Sciatic nerve (tissue), 2 donors: ENCODE measurements around the gene TMEM178B. TPM values are rescaled to one million over a fixed set of nuclear protein-coding genes. Genes with fewer than 3 reads are reported as not detected.

Source experiments
- ATAC-seq: fragments of 200-7000 bp; cut with Tn5 transposase; one replicate; pipeline ENCODE4 v1.9.1; 2020; ENCODE audit warnings: mild to moderate bottlenecking, moderate library complexity
- DNase-seq: peaks from one replicate; pipeline ENCODE4 v3.0.0-alpha.2; 2020; ENCODE audit warnings: low spot score
- intact Hi-C: fragments of 100-400 bp; cut with DNase I; formaldehyde crosslinking; loops from one replicate; pipeline ENCODE4 v1.14.2; 2022
- total RNA-seq: library from RNA; stranded (reverse); fragmentation: NEBNext Ultra II Directional; extraction: Animal tissue kit (Norgen Biotek cat#: 25700); gene quantifications from one replicate; pipeline ENCODE4 v1.2.1, GENCODE V29; 2021
- donor health status: DM: no; HTN: no; CAD: no.
- donor health status: DM: no; HTN: no; CAD: no.

TMEM178B gene
- total RNA-seq, 1 donor from 2014 or later: 1.1 TPM

DNA sequence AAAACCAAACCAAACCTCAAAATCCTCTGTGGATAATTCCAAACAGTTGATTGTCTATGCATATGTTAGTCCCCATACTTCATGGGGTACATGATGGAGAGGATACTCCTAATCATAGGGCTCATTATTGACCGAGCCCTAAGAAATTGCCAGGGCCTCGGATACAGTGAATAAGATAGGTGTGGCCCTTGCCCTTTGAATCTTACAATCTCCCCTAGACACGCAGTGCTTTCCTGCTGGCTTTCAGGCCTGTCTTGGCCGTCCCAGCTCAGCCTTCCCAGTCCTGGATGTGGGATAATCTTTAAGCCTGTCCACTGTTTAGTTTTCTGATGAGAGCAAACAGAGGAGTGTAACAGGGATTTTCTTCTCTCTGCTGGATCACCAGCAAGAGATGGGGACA lies 161.8 kb downstream of the TMEM178B start:
- DNase-seq (no peak), ATAC-seq (no peak)
- intact Hi-C loops: no loop called here

GRCh38 chr7:141238596-141239243 lies 164.9 kb downstream of the TMEM178B start:
- ATAC-seq (no peak), DNase-seq (no peak)
- intact Hi-C loops: no loop called here

- DNase-seq: no peak
- intact Hi-C loops: no loop called here
- no peak for ATAC-seq
Observed at GRCh38 chr7:141239661-141240060, 165.8 kb downstream of the TMEM178B start.

DNA sequence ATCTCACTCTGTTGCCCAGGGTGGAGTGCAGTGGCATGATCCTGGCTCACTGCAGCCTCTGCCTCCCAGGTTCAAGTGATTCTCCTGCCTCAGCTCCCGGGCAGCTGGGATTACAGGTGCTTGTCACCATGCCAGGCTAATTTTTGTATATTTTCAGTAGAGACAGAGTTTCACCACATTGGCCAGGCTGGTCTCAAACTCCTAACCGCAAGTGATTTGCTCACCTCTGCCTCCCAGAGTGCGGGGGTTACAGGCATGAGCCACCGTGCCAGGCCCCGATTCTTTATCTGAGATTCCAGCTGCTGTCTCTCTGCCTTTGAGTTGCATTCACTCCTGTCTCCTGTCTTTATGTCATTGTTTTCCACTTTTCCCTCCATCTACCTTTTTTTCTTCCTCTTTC lies 168.7 kb downstream of the TMEM178B start:
- DNase-seq (no peak), ATAC-seq (no peak)
- intact Hi-C loops: no loop called here

- ATAC-seq (no peak), DNase-seq (no peak)
- intact Hi-C loops: no loop called here
Observed at GRCh38 chr7:141243368-141243767, 169.5 kb downstream of the TMEM178B start.

DNA sequence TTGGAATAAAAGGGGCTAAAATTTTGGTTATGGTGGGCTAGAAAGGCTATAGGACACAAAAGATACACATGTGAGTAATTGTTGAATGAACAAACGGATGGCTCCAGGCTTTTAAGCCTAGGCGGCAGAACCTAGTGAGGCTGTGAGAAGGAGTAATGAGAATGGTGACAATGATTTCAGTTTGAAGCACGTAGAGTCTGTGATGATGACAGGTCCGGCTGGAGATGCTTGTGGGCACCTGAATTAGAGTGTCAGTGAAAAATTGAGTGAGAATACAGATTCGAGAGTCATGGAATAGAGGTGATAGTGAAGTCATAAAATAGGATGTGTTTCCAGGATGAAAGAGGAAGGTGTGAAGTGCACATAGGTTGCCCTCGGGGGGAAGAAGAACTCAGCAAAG lies 170.6 kb downstream of the TMEM178B start:
- intact Hi-C loops: no loop called here
- no peak for DNase-seq
- no peak for ATAC-seq

DNA sequence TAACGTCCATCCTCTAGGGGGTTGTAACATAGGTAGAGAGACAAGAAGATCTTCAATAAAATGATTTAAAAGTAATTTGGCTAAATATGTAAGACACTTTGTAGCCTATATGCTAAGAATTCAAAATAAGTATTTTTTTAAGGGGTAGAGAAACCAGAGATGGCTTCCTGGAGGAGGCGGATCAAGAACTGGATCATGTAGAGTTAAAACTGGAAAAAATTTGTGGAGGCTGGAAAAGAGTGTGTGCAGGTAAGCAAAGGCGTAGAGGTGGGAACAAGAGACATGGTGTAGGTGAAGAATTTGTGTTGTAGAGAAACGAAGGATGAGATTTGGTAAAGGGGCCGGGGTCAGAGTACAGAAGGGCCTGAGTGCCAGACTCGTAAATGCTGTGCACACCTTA lies 172.6 kb downstream of the TMEM178B start:
- DNase-seq (no peak), ATAC-seq (no peak)
- intact Hi-C loops: no loop called here

DNA sequence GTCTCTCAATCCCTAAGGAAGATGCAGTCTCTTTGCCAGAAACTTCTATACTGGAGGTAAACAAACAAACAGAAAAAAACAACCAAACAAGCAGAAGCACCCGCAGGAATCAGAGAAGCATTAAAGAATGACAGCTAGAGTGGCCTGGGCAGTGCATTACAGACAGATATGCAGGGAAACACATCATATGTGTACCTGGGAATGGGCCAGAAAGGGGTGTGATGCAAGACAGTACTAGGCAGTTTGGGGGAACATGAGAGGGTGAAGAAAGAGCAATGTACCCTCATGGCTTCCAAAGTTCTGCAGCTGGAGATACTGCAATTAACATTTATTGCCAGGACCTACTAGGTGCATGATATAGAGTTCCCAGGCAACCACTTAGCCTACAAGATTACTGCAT lies 177.3 kb downstream of the TMEM178B start:
- intact Hi-C loops: no loop called here
- ATAC-seq (no peak), DNase-seq (no peak)

DNA sequence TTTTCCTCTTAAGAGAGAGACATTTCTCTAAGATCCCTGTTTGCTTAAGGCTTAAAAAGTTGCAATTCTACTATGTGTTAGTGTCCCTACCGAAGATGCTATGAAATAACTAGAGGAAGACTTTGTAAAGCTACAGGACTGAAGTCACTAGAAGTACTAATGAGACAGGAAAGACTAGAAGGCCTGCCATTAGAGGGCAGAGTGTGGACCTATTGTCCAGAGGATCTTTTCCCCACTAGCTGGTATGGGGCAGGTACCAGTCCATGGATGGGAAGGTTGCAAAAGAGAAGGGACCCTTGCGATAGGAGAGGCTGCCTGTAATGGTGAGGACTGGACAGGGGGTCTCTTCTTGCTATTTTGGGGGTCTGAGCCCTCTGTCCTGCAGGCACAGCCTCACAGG lies 178.1 kb downstream of the TMEM178B start:
- no peak for DNase-seq
- ATAC-seq: no peak
- intact Hi-C loops: no loop called here

- no peak for DNase-seq
- intact Hi-C loops: no loop called here
- no peak for ATAC-seq
Observed at GRCh38 chr7:141257597-141257996, 183.7 kb downstream of the TMEM178B start.

DNA sequence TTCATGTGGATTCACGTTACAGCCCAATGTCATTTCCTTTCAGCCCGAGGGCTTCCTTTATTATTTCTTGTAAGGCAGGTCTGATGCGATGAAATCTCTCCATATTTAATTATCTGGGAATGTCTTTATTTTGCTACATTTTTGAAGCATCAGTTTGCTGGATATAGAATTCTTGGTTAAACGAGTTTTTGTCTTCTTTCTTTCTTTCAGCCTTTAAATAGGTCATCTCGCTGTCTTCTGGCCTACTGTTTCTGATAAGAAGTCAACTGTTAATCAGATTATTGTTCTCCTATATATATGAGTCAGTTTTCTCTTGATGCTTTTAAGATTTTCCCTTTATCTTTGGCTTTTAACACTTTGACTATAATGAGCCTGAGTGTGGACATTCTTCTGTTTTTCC lies 184.7 kb downstream of the TMEM178B start:
- ATAC-seq (no peak), DNase-seq (no peak)
- intact Hi-C loops: no loop called here

DNA sequence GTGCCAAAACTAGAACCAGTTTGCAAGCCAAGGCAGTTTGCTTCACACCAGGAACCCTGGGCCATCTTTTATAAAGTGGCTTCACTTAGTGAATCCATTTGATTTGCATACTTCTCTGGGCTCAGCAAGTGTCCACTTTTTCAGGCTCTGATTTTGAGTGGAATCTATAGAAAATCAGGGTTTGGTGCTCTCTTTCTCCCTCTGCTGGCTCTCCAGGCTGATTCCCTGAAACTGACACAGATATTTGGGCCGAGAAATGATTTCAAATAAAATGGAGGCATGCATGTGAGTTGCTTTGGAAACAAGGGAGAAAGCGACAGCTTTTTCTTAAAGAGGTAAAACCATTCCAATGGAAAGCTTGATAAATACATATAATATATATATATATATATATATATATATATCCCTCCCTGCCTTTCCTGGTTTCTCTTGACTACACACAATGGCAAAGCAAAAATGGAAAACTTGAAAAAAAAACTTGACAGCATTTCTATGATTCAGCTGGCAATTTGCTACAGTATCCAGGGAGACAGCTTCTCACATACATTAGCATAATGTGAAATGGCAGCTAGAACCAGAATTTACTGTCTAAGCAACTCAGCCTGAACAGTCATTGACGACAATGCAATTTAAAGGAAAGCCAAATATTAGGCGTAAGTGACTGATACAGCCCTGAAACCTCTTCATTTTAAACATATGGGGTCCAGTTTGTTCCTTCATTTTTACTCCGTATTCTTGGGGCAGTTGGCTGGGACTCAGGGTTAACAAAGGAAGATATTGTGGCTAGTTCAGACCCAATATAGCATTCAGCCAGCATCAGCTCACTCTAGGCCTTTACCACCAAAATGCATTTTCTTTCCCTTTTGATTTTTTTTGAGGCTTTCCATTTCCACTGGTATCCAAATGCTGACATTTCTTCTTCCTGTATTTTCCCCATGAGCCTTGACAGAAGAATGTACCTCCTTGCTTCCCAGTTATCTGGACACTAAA lies 188.5 kb downstream of the TMEM178B start:
- intact Hi-C loops: no loop called here
- no peak for ATAC-seq
- no peak for DNase-seq

DNA sequence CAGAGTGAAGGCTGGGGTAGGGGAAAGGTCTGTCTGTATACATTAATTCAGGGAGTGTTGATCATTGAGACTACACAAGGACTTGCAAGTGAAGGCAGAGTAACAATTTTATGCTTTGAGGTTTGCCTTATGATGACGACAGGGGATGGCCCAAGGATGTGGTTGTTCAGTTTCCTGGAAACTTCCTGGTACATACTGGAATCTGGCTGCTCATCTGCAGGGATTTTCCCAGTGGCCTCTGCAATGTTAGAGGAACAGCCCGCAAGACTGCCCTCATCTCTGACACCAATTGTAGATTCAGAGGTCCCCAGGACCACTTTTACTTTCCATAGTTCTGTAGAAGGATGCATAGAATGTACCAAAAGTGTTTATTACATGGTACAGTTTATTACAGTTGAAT lies 189.6 kb downstream of the TMEM178B start:
- DNase-seq (no peak), ATAC-seq (no peak)
- intact Hi-C loops: no loop called here

GRCh38 chr7:141263983-141264382 lies 190.1 kb downstream of the TMEM178B start:
- DNase-seq (no peak), ATAC-seq (no peak)
- intact Hi-C loops: no loop called here

- no peak for DNase-seq
- no peak for ATAC-seq
- intact Hi-C loops: no loop called here
Observed at GRCh38 chr7:141264511-141264910, 190.6 kb downstream of the TMEM178B start.

- intact Hi-C loops: no loop called here
- DNase-seq (no peak), ATAC-seq (no peak)
Observed at GRCh38 chr7:141265668-141266067, 191.8 kb downstream of the TMEM178B start.

DNA sequence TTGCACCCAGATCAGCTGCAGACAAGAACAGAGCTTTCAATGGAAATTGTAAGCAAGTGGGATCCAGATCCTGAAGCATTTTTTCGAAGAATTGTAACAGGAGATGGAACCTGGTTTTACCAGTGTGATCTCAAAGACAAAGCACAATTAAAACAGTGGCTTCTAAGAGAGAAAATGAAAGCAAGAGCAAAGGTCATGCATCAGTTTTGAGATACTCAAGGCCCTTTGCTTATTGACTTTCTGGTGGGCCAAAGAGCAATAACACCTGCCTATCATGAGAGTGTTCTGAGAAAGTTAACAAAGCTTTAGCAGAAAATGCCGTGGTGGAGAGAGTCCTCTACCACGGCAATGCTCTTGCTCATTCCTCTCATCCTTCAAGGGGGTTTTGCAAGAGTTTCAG lies 194.8 kb downstream of the TMEM178B start:
- ATAC-seq (no peak), DNase-seq (no peak)
- intact Hi-C loops: no loop called here

DNA sequence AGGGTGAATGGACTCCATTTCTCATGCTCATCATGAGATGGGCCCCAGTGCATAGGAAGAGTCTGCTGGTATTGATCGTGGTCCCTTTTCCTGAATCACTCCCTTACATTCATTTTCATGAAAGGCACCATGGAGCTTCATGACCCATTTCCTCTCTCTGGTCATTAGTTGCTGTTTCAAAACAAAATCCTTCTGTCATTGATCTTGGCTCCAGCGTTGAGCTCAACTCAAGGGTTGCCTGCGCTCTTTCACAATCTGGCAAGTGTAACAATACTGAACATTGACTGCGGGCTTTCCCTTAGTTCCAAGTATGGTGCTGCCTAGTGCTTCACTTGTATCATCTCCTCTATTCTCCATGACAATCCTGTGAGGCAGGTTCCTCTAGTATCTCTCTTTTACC lies 197.6 kb downstream of the TMEM178B start:
- intact Hi-C loops: no loop called here
- ATAC-seq: no peak

GRCh38 chr7:141272417-141272816 lies 198.6 kb downstream of the TMEM178B start:
- ATAC-seq (no peak), DNase-seq (no peak)
- intact Hi-C loops: no loop called here

More for the DNA sequence above, 197.6 kb downstream of the TMEM178B start:
- DNase-seq: no peak

GRCh38 chr7:141275350-141275749 lies 201.5 kb downstream of the TMEM178B start:
- ATAC-seq: no peak
- intact Hi-C loops: no loop called here
- DNase-seq: no peak
